ENCODE measurements around the gene TM2D3.

DNA sequence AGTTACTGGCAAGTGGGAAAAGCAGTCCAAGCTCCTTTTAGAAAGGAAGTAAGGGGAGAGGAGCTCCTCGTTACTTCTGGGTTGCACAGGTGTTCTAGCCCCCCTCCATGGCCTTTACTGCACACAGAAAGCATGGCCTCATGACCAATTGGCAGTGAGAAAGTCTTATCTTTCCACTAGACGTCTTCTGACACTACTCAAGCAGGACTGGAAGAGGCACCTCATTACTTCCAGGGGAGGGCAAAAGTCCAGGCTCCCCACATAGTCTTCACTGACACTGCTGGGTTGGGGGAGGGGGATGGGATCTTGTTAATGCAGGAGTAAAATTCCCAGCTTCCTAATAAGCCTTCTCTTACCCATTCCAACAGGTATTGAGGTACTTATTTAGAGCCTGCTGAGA, 27.6 kb upstream of the TM2D3 start:
- TF ChIP-seq, protein P1, sequence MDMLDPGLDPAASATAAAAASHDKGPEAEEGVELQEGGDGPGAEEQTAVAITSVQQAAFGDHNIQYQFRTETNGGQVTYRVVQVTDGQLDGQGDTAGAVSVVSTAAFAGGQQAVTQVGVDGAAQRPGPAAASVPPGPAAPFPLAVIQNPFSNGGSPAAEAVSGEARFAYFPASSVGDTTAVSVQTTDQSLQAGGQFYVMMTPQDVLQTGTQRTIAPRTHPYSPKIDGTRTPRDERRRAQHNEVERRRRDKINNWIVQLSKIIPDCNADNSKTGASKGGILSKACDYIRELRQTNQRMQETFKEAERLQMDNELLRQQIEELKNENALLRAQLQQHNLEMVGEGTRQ (IDR thresholded peaks at IDR 0.05; ENCODE audit: low read length) = no peak
- TF ChIP-seq, protein P2, sequence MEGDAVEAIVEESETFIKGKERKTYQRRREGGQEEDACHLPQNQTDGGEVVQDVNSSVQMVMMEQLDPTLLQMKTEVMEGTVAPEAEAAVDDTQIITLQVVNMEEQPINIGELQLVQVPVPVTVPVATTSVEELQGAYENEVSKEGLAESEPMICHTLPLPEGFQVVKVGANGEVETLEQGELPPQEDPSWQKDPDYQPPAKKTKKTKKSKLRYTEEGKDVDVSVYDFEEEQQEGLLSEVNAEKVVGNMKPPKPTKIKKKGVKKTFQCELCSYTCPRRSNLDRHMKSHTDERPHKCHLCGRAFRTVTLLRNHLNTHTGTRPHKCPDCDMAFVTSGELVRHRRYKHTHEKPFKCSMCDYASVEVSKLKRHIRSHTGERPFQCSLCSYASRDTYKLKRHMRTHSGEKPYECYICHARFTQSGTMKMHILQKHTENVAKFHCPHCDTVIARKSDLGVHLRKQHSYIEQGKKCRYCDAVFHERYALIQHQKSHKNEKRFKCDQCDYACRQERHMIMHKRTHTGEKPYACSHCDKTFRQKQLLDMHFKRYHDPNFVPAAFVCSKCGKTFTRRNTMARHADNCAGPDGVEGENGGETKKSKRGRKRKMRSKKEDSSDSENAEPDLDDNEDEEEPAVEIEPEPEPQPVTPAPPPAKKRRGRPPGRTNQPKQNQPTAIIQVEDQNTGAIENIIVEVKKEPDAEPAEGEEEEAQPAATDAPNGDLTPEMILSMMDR (IDR thresholded peaks at IDR 0.05; ENCODE audit: control extremely low read depth in 1 of 3, insufficient read depth in 1 of 3, low read depth in 1 of 3, low read length in 3 of 3) = no peak
- no peak for TF ChIP-seq EP300 (IDR thresholded peaks at IDR 0.05; ENCODE audit: borderline replicate concordance in 1 of 2, low read depth in 2 of 2, low read length in 2 of 2)
- no peak for TF ChIP-seq GABPA (IDR thresholded peaks at IDR 0.05; ENCODE audit: borderline replicate concordance, insufficient read depth, low read length)
- no peak for TF ChIP-seq TAF1 (IDR thresholded peaks at IDR 0.05; ENCODE audit: low read depth, low read length)
- TF ChIP-seq SP1 (IDR thresholded peaks at IDR 0.05; ENCODE audit: low read depth, low read length) = no peak
- TF ChIP-seq POLR2A (IDR thresholded peaks at IDR 0.05; ENCODE audit: control extremely low read depth in 1 of 2, low read depth in 2 of 2, low read length in 2 of 2) = no peak
- TF ChIP-seq RFX5 (IDR thresholded peaks at IDR 0.05; ENCODE audit: borderline replicate concordance, low read depth, low read length) = no peak
- TF ChIP-seq, protein P3, sequence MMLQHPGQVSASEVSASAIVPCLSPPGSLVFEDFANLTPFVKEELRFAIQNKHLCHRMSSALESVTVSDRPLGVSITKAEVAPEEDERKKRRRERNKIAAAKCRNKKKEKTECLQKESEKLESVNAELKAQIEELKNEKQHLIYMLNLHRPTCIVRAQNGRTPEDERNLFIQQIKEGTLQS (IDR thresholded peaks at IDR 0.05; ENCODE audit: insufficient read depth, low read depth, low read length) = no peak
- no peak for TF ChIP-seq KDM1A (IDR thresholded peaks at IDR 0.05; ENCODE audit: borderline replicate concordance, low read length)
- TF ChIP-seq, protein P4, sequence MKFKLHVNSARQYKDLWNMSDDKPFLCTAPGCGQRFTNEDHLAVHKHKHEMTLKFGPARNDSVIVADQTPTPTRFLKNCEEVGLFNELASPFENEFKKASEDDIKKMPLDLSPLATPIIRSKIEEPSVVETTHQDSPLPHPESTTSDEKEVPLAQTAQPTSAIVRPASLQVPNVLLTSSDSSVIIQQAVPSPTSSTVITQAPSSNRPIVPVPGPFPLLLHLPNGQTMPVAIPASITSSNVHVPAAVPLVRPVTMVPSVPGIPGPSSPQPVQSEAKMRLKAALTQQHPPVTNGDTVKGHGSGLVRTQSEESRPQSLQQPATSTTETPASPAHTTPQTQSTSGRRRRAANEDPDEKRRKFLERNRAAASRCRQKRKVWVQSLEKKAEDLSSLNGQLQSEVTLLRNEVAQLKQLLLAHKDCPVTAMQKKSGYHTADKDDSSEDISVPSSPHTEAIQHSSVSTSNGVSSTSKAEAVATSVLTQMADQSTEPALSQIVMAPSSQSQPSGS (IDR thresholded peaks at IDR 0.05; ENCODE audit: low read length) = no peak
- no peak for TF ChIP-seq CEBPB (IDR thresholded peaks at IDR 0.05; ENCODE audit: low read depth, low read length)
